HG03103 (cell line): ENCODE measurements around the gene PIPOX.
"Not testable (repeated sequence)": the region's sequence is repeated elsewhere in the genome, so short reads cannot be mapped to it uniquely, and the experiment has no call there.

Source experiments
- ATAC-seq: cut with Tn5 transposase; IDR thresholded peaks from one replicate; pipeline ENCODE4 v1.9.1; 2021; ENCODE audit warnings: low read depth; ENCODE audit not compliant: unreplicated experiment

Gene PIPOX

DNA sequence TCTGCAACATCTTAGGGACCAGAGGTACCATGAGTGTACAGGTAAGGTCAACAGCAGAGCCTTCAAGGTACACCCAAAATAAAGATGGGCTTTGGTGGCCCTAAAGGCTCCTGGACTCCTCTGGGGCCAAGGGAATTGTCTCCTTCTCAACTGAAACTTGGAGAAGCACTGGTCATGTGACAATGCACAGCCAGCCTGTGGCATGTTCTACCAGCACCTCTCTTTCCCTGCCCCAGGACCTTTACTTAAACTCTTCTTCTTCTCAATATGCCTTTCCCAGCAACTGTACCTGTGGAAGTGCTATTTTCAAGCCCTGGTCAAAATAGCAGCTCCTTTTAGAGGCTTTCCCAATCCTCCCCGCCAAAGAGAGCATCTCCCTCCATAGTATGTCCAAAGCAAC lies 28.4 kb downstream of the PIPOX start:
- ATAC-seq: no peak

DNA sequence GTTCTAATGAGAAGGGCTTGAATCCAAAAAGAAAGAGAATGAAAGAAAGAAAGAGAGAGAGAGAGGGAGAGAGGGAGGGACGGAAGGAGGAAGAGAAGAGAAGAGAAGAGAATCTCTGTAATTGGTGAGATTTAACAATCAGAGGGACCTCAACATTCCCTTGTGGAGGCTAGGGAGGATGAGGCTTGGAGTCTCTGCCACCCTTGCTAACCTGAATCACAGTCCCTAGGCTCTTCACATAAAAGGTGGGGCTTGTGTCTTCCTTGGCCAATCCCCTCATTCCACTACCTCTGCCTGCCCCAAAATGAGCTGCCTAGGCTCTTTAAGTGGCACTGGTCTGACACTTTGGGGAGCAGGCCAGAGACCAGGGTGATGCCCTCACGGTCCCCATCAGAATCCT lies 30.1 kb downstream of the PIPOX start:
- ATAC-seq: no peak

DNA sequence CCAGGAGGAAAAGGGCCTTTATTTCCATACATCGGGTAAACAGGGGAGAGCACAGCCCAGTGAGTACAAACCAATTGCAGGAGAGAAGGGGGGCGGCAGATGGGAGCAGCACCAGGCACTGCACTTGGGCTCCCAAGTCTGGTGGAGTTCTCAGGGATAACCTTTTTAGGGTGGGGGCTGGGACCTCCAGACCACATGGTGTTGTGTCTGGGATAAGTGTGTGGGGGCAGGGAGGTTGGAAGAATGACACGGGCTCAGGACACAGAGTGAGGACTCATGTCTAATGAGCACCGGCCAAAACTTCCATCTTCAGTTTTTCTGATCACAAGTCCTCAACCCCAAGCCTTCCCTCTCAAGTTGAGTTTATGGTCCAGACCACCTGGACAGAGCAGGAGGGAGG lies 30.6 kb downstream of the PIPOX start:
- ATAC-seq: no peak

DNA sequence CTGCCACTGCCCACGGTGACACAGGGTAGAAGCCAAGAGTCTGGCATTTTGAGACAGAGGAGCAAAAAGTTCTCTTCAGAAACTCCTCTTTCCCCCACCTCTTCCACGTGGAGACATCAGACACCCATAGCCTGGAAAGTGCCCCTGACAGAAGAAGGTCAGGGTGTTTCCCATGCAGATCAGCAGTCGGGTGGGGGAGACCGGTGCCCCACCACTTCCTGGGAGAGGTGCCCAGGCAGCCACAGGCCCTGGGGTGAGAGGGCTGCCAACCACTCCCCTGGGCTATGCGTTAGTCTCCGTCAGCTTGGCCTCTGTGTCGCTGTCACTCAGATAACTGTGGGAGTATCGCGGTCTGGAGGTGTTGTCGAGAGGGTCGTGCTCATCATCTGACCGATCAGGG lies 31.5 kb downstream of the PIPOX start:
- no peak for ATAC-seq

DNA sequence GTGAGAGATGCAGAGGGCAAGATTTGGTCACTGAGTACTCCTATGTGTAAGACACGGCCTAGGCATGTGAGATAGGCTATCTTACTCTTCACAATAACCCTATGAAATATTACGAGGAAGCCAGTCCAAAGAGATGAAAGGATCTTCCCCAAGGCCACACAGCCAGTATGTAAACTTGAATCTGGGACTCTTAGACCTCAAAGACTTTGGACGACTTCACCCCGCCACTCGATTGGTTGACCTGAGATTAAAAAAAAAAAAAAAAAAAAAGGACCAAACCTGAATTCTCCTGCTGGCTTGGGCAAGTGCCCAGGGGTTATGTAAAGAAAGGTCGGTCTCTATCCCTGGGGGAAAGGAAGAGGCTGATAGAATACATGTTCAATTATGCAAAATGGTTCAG lies 33.1 kb downstream of the PIPOX start:
- ATAC-seq: no peak

DNA sequence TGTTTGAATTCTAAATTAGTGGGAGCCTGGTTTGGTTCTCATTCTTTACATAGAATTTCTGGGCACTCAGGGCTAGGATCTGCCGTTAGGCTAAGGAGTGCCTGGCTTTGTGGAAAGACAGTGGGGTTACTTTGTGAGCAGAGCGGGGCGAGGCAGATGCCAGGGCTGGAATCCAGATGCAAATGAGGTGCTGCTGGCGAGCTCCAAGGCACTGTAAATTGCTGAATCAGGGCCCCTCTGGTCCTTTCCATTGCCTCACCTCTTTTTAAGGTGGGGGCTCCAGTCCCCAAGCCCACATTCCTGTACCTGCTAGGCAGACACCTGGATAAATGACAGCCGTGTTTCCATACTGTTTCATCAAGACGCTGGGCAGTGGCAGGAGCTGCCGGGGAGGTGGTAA lies 33.8 kb downstream of the PIPOX start:
- no peak for ATAC-seq

DNA sequence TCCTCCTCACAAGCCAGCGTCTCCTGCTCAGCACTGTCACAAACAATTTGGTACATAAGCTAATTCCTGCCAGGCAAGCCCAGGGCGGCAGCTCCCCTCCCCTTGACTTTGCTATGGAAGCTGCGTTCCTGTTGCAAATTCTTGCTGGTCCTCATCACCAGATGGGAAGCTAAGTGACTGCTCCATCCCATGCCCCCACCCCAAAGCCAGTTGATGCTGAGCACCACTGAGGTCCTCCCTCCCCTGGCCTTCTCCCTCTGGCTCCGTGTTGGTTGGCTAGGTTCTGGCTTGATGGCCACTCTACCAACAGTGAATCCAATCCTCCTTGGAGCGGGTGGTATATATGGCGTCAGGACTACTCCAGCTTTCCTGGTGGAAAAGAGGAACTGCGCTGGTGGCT lies 34.4 kb downstream of the PIPOX start:
- ATAC-seq: no peak

DNA sequence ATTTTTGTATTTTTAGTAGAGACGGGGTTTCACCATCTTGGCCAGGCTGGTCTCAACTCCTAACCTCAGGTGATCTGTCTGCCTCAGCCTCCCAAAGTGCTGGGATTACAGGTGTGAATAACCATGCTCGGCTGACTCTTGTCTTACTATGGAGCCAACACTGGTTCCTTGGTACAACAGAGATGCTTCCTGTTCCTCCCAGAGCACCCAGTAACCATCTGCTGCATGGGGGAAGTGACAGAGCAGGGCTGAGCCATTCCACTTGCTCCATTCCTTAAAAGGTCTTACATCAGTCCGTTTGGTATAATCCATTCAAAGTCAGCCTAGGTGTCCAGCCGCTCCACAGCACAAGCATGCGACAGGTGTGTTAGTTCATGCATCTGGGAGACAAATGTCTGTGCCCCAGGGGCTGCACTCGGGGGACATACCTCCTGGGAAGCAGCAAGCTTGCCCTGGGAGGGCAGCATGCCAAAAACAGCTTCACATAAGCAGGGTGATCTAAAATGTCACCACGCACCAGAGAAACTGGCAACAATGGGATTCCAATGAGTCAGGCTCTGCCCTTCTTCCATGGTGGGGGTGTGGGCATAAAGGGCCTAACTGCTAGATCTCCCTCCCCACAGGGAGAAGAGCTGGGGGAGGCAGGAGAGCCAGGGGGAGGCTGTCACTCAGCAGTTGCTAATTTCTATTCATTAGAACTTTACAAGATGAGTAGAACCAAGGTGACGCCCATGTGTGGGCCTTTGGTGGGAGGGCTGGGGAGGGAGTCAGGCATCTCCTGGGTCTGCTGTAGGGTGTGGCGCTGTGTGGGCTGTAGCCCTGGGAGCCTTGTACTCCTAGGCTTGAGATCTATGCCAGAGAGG lies 35.5 kb downstream of the PIPOX start:
- ATAC-seq: no peak

DNA sequence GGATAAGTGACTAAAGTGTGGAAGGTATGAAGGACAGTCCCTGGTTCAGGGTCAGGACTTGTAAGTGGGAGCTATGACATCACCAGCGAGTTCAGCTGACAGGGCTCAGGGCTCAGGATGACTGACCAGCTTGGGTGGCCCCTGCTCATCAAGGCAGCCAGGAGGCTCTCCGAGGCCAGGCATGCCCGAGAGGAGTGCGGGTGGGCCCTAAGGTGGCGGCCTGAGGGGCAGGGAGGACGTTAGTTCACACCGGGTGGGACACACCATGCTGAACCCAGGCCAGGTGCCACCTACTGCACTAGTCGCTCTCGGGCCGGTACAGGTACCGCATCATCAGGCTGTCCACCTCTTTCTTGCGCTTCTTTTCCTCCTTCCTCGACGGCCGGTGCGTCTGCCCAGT lies 36.5 kb downstream of the PIPOX start:
- ATAC-seq: no peak

DNA sequence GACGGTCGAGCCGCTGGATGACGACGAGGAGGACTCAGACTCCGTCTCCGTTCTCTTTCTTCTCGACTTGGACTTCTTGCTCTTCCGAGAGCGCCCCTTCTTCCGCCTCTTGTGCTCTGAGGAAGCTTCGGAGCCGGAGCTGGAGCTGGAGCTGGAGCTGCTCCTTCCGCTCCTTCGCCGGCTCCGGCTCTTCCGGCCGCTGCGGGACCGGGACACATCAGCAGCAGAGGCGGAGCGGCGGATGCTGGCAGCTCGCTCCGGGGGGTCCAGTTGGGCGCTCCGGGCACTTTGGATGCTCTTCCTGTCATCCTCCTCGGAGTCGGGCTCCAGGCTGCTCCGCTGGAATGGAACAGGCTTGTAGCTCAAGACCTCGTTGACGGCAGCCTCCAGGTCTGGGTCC lies 36.9 kb downstream of the PIPOX start:
- no peak for ATAC-seq

DNA sequence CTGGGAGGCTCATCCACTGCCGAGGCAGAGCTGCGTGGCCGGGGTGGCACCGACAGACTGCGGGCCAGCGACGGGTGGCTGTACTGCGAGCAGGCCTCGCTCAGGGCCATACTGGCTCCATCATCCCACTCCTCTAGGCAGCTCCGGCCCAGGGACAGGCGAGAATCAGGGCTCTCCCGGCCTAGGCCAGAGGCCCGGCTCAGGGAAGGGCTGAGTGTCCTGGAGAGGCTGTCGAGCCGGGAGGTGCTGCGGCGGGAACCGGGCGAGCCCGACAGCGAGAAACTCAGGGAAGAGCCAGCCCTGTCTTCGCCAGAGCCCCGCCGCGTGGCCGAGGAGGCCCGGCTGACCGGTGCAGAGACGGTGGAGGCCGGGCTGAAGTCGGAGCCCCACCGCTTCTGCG lies 37.4 kb downstream of the PIPOX start:
- ATAC-seq: no peak

DNA sequence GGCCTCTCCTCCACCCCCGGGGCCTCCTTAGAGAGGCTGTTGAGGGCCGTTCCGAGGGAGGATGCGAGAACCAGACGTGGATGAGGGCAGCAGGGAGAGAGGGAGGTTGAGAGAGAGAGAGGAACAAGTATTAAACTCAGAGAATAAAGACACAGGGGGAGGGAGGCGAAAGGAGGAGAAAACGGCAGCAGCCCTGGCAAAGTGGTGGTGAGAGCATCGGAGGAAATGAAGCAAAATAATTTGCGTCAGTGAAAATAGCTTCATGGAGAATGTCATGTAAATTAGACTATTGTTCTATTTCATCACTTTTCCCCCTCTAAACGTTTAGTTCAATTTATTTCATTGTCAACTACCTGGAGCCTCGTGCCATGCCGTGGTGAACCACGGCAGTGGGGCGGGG lies 38.0 kb downstream of the PIPOX start:
- no peak for ATAC-seq

DNA sequence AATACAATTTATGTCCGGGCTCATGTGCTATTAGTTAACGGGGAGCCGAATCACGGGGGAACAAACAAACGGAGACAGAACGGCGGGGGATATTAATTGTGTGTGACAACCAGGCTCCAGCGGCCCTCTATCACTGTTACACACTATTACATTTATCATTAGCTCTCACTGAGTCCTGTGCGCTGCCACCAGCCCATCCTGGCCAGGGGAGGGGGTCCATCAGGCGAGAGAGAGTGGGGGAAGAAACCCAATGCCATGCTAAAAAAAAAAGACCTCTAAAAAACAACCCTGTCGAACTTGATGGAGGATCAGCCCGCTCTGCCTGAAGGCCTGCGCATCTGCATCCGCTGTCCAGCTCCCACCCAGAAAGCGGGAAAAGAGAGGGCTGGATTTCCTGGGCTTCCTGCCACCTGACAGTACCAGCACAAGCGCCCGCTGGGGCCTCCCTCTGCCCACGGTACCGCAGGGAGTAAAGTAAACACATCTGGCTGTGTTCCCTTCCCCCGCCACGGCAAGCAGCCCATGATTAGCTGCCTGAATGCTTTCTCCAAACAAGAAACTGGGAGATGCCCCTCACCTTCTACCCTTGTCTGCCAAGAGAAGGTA lies 41.7 kb downstream of the PIPOX start:
- ATAC-seq: no peak

DNA sequence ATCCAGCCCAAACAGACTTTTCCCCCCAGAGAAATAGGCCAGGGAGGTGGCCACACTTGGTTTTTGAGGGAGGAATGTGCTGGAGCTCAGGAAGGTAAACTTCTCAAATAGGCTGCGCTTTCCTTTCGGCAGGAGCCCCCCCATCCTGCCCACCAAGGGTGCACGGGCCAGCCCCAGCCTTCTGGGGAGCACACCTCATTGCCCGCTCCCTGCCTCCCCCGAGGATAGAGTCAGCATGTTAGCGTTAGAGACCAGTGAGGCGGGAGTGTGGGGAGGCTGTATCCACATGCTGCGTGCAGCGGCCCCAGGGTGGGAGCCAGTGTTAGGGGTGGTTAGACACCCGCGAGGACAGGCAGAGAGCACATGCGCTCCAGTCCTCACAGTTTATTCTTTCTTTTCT lies 42.3 kb downstream of the PIPOX start:
- ATAC-seq: no peak

DNA sequence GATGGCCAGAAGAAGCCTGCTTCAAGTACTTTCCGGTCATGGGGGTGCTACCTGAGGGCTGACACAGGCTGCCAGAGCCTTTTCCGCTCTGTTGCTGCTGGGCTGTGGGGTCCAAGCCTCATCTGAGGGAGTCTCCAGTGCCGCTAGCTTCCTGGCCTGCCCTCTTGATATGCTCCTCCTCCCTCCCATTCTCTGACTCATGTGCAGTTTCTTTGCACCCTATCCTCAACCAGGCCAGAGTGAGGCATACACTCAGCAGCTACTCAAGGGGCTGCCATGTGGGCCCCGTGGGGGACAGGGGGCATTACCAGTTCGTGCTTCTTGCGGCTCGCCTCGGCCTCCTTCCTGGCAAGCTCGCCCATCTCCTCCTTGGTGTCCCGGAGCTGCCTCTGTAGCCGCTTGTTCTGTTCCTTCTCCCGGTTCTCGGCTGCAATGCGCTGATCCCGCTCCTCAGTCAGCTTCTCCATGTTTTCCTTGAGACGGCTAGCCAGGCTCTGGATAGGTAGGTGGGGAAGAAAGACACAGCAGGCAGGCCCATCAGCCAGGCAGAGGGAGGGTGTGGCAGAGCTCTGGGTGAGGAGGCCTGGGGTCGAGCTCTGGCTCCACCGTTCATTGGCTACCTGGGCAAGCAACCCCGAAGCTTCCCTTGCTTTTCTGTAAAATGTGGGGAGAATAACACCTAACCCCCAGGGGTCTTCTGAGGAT lies 43.8 kb downstream of the PIPOX start:
- ATAC-seq: no peak

DNA sequence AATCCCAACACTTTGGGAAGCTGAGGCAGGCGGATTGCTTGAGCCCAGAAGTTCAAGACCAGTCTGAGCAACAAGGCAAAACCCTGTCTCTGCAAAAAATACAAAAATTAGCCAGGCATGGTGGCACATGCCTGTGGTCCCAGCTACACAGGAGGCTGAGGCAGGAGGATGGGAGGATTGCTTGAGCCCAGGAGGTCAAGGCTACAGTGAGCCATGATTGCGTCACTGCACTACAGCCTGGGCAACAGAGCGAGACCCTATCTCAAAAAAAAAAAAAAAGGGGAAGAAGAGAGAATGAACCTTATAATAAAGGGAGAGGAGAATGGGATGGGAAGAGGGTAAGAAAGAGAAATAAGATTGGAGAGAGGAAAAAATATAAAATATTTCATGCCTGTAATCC lies 45.8 kb downstream of the PIPOX start:
- ATAC-seq: not testable (repeated sequence)

DNA sequence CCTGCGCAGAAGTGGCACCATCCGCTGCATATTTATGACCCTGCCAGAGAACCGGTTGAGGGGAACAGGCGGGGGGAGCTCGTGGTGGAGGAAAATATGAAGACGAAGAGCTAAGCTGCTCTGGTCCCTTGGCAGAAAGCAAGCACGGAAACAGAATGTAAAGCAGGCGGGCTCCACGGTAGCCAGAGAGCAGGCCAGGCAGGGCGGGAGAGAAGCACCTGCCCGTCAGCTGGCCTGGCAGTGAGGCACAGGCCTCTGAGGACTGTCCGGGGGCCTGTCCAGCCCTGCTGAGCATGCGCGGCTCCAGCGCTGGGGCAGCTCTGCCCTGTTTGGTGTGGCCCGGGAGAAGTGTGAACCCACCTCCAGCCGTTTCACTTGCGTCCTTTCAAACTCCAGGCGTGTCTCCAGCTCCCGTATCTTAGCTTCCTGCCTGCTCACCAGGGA lies 46.7 kb downstream of the PIPOX start:
- ATAC-seq: no peak

DNA sequence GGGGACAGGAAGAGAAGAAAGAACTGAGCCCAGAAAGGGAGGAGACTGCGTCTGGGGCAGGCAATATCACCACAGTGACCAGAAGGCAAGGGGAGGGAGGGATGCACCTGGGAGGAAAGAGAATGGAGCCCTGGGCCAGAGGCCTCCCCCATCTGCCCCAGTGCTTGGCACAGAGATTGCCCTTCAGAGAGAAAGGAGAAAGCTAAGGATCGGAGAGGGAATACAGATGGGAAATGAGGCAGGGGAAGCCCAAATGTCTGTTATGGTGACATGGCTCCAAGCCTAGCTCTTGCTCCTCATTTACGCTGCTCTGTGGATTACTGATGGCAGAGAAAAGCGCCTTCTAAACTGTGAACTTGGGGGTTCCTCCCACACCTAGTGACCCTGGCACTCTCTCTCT lies 47.2 kb downstream of the PIPOX start:
- ATAC-seq: no peak

DNA sequence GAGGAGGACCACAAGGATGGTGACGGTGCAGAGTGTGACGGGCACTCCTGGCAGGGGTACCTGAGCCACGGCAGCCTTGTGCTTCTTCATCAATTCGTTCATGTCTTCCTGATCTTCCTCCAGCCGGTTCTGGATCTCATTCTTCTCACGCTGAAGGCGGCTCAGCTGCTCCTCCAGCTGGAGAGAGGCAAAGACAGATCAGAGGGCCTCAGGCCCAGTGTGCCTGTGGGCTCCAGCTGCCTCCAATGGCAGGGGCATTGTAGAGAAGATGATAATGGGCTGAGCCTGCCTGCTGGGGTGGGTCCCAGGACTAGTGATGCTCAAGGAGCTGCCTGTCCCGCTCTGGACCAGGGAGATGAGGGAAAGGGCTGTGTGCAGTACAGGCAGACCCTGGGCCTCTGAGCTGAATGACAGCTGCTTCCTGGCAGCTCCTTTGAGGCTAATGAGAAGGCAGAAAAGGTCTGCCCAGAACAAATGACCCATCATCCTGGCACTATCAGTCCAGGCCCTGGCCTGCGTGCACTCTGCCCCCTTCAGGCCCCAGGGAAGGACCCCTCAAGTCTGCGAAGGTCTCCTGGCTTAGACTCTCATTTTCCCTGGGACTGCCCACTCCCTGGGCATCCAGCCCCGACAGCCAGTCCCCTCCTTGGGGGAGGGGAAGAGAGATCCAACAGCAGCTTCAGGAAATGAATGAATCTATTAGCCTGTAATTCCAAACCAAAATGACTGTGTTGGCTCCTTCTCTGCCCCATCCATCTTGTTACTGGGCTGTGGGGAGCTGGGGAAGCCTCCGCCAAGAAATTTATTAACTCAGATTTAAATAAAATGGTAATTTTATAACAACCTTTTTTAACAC lies 48.0 kb downstream of the PIPOX start:
- no peak for ATAC-seq

DNA sequence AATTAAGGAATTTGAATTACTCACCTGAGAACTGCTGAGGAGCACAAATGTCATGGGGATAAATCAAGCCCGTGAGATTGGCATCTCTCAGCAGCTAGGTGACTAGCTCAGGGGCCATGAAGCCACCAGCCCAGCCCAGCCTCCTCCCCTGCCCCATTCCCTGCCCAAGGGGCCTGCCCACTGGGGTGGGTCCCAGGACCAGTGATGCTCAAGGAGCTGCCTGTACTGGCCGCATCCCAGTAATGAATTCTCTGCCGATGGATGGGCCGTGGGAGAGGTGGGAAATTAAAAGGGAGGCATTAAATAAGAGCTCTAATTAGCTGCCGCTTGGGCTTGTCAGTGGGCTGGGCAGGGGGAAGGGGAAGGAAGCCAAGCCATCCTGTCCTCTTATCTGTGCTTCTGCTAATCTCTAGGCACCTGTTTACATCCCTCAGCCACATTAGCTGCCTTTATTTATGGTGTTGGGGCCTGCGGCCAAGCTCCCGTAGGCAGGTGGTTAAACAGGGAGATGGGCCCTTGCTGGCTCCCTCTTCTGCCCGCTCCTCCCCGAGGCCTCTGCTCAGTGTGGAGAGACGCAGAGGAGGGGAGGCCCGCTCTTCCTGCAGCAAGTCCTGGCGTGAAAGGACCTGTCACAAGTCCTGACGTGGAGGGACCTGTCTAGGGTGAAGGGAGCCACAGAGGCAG lies 48.8 kb downstream of the PIPOX start:
- ATAC-seq: no peak
